K562 (cell line): ENCODE measurements around the gene E2F1. TPM values are rescaled to one million over a fixed set of nuclear protein-coding genes. Genes with fewer than 3 reads are reported as not detected.
A peak's percentile ranks its signal among the peaks of the same experiment; 100 is the strongest.

Experiments used
- ADNP ChIP-seq: fragments of 200-800 bp; sonication (Bioruptor generic); IDR thresholded peaks from 2 replicates; pipeline ENCODE4 v1.6.1; 2016; ENCODE audit warnings: missing genetic modification characterization, missing compliant biosample characterization
- ARID1B ChIP-seq: fragments of 450-650 bp; IDR thresholded peaks from 2 replicates; pipeline ENCODE4 v1.6.1; 2016; ENCODE audit warnings: antibody characterized with exemption, mild to moderate bottlenecking, inconsistent platforms
- CCNT2 ChIP-seq: IDR thresholded peaks from 2 replicates; pipeline ENCODE4 v1.6.1; 2011; ENCODE audit warnings: borderline replicate concordance, low read depth, mild to moderate bottlenecking, moderate library complexity, mixed read lengths, low read length; ENCODE audit not compliant: insufficient read length; ENCODE audit errors: extremely low read depth
- DIDO1 ChIP-seq: fragments of 450-650 bp; IDR thresholded peaks from 2 replicates; pipeline ENCODE4 v1.6.1; 2016; ENCODE audit warnings: low read depth, missing biosample characterization, missing genetic modification characterization
- FOXK1 ChIP-seq: sonication (generic); formaldehyde crosslinking; IDR thresholded peaks from 2 replicates; pipeline ENCODE4 v1.8.0; 2022; ENCODE audit warnings: missing genetic modification reagents, mild to moderate bottlenecking, borderline replicate concordance
- LCOR ChIP-seq: sonication (generic); formaldehyde crosslinking; IDR thresholded peaks from 2 replicates; pipeline ENCODE4 v1.8.0; 2022; ENCODE audit warnings: mild to moderate bottlenecking, missing genetic modification reagents
- MAFF ChIP-seq: IDR thresholded peaks from 2 replicates; pipeline ENCODE4 v1.6.1; 2012; ENCODE audit warnings: low read length, improper control_type of control experiment
- MTF1 ChIP-seq: fragments of 250-450 bp; sonication (Bioruptor Pico); IDR thresholded peaks from 2 replicates; pipeline ENCODE4 v1.9.0; 2021; ENCODE audit warnings: moderate library complexity, mild to moderate bottlenecking, inconsistent platforms, borderline replicate concordance
- NCOA1 ChIP-seq: fragments of 450-650 bp; IDR thresholded peaks from 2 replicates; pipeline ENCODE4 v1.6.1; 2016; ENCODE audit warnings: low read depth
- NCOA6 ChIP-seq: fragments of 450-650 bp; IDR thresholded peaks from 2 replicates; pipeline ENCODE4 v1.6.1; 2017; ENCODE audit warnings: mild to moderate bottlenecking
- NONO ChIP-seq, 2 experiments: fragments of 200-400 bp in 1 of 2; fragments of 450-650 bp in 1 of 2; formaldehyde crosslinking in 1 of 2; IDR thresholded peaks; 2 replicates each; pipeline ENCODE4 v1.6.1; 2017; ENCODE audit warnings: low read depth in 2 of 2, mild to moderate bottlenecking in 2 of 2, moderate library complexity in 2 of 2, low read length in 1 of 2
- RHOXF2B ChIP-seq: fragments of 250-450 bp; sonication (Bioruptor Pico); conservative IDR thresholded peaks from 2 replicates; pipeline ENCODE4 v1.5.1; 2021
- RNF2 ChIP-seq: sonication (generic); IDR thresholded peaks from 2 replicates; pipeline ENCODE4 v1.6.1; 2016
- SMAD1 ChIP-seq: fragments of 150-350 bp; IDR thresholded peaks from 2 replicates; pipeline ENCODE4 v1.6.1; 2014; ENCODE audit warnings: low read length, low read depth; ENCODE audit not compliant: partially characterized antibody
- SMAD2 ChIP-seq: fragments of 150-350 bp; IDR thresholded peaks from 2 replicates; pipeline ENCODE4 v1.6.1; 2014; ENCODE audit warnings: low read depth, mild to moderate bottlenecking, low read length
- SMARCC2 ChIP-seq: fragments of 450-650 bp; IDR thresholded peaks from 2 replicates; pipeline ENCODE4 v1.6.1; 2017; ENCODE audit warnings: antibody characterized with exemption, moderate library complexity, mild to moderate bottlenecking, low read depth
- ZNF232 ChIP-seq: sonication (generic); formaldehyde crosslinking; IDR thresholded peaks from 2 replicates; pipeline ENCODE4 v1.8.0; 2022; ENCODE audit warnings: mild to moderate bottlenecking, missing genetic modification reagents
- polyA plus RNA-seq, 8 experiments: library from polyadenylated mRNA; depleted of rRNA in 4 of 8; stranded (reverse) in 5 of 8; unstranded in 3 of 8; fragments of >200 nt; fragmentation: Nextera tagmentation in 2 of 8; fragmentation: Illumina TruSeq in 1 of 8; extraction: Ambion mirVana in 2 of 8; extraction: Trizol in 1 of 8; gene quantifications; 2 replicates each; pipeline versions ENCODE4 v1.2.1 to v1.2.3, GENCODE V29; 2011 to 2014; ENCODE audit warnings: inconsistent platforms in 1 of 8, missing spikeins in 1 of 8
- total RNA-seq, 7 experiments: library from RNA; depleted of rRNA in 6 of 7; stranded (reverse); fragments of >200 nt in 6 of 7; fragmentation: Illumina TruSeq in 2 of 7; extraction: Trizol in 2 of 7; gene quantifications; 2 replicates each; pipeline versions ENCODE4 v1.2.1 to v1.2.3, GENCODE V29; 2011 to 2021; ENCODE audit warnings: low replicate concordance in 1 of 7
- TF ChIP-seq, protein P1 (sequence below), 3 experiments: fragments of 200-800 bp in 1 of 3; fragments of 250-450 bp in 1 of 3; fragments of 450-650 bp in 1 of 3; sonication (Bioruptor Pico) in 1 of 3; sonication (Bioruptor generic) in 1 of 3; formaldehyde crosslinking in 1 of 3; IDR thresholded peaks; 2 replicates each; pipeline versions ENCODE4 v1.6.1 to v1.8.0; 2016 to 2022; ENCODE audit warnings: mild to moderate bottlenecking in 2 of 3, missing genetic modification characterization in 2 of 3, missing compliant biosample characterization in 1 of 3, moderate library complexity in 1 of 3
- TF ChIP-seq, protein P2 (sequence below): fragments of 450-650 bp; formaldehyde crosslinking; IDR thresholded peaks from 2 replicates; pipeline ENCODE4 v1.4.0; 2020; ENCODE audit warnings: mild to moderate bottlenecking
- TF ChIP-seq, protein P3 (sequence below), 2 experiments: fragments of 450-650 bp in 1 of 2; sonication (generic) in 1 of 2; formaldehyde crosslinking in 1 of 2; IDR thresholded peaks in 1 of 2; conservative IDR thresholded peaks in 1 of 2; 2 replicates each; pipeline versions ENCODE4 v1.6.1 to v1.8.1; 2016 to 2023; ENCODE audit warnings: mild to moderate bottlenecking in 2 of 2, moderate library complexity in 2 of 2, inconsistent platforms in 1 of 2, missing genetic modification reagents in 1 of 2
- TF ChIP-seq, protein P4 (sequence below), 2 experiments: fragments of 450-650 bp; conservative IDR thresholded peaks; 2 replicates each; pipeline ENCODE4 v1.6.1; 2017; ENCODE audit warnings: mild to moderate bottlenecking in 2 of 2, moderate library complexity in 2 of 2

Gene E2F1
- total and polyA plus RNA-seq, 9 of the 15 experiments (the other 6 are each of a cell fraction or from before 2014, with no cell fraction given): 0.14 to 30.6 (median 13.1) TPM

DNA sequence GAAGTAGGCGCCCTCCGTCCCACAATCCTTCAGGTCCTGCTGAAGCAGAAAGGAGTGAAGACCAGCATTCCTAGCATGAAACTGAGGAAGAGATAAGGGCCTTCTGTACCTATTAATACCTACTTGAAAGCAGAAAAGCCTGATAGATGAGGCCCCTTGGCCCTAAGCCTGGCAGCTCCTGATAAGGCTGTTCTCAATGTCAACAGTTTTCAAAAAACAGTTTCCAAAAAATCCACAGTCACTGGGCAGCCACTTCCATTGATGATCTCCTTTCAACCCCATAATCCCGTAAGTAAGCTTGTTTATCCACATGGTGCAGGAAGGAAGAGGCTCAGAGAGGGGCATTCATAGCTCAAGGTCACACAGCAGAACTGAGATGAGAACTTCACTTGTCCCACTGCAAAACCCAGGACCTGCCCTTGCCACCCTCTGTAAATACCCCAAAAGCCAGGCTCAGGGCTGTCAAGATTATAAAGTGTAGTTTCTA lies 2.8 kb upstream of the E2F1 start (continued):
- TF ChIP-seq FOXK1 (CRISPR knock-in tag) (0 out of 2 replicates have a peak, but pooled peaks have one; percentile 73), ZNF232 (no peak), ADNP (tag) (peak; percentile 93), SMARCC2 (peak; percentile 67; the same call in 1 of the 2 replicates), DIDO1 (no peak), RHOXF2B (CRISPR knock-in tag) (0 out of 2 replicates have a peak, but pooled peaks have one; percentile 69), CCNT2 (peak; percentile 92), NONO (IDR thresholded peaks at IDR 0.05; ENCODE audit: low read depth in 2 of 2, low read length in 1 of 2) (peak in 1 of 2 experiments; percentile 42; a peak in 1 of 4 replicates), SMAD1 (no peak), LCOR (CRISPR knock-in tag) (peak; percentile 43), NCOA6 (no peak), NCOA1 (0 out of 2 replicates have a peak, but pooled peaks have one; percentile 21), SMAD2 (no peak), MTF1 (CRISPR knock-in tag) (no peak), MAFF (peak; percentile 4; the same call in 1 of the 2 replicates), RNF2 (peak; percentile 74), ARID1B (peak; percentile 96)
- TF ChIP-seq, protein P1, sequence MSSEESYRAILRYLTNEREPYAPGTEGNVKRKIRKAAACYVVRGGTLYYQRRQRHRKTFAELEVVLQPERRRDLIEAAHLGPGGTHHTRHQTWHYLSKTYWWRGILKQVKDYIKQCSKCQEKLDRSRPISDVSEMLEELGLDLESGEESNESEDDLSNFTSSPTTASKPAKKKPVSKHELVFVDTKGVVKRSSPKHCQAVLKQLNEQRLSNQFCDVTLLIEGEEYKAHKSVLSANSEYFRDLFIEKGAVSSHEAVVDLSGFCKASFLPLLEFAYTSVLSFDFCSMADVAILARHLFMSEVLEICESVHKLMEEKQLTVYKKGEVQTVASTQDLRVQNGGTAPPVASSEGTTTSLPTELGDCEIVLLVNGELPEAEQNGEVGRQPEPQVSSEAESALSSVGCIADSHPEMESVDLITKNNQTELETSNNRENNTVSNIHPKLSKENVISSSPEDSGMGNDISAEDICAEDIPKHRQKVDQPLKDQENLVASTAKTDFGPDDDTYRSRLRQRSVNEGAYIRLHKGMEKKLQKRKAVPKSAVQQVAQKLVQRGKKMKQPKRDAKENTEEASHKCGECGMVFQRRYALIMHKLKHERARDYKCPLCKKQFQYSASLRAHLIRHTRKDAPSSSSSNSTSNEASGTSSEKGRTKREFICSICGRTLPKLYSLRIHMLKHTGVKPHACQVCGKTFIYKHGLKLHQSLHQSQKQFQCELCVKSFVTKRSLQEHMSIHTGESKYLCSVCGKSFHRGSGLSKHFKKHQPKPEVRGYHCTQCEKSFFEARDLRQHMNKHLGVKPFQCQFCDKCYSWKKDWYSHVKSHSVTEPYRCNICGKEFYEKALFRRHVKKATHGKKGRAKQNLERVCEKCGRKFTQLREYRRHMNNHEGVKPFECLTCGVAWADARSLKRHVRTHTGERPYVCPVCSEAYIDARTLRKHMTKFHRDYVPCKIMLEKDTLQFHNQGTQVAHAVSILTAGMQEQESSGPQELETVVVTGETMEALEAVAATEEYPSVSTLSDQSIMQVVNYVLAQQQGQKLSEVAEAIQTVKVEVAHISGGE (CRISPR knock-in tag; IDR thresholded peaks at IDR 0.05): peak in 1 of 3 experiments; percentile 54; a peak in 1 of 6 replicates
- TF ChIP-seq, protein P2, sequence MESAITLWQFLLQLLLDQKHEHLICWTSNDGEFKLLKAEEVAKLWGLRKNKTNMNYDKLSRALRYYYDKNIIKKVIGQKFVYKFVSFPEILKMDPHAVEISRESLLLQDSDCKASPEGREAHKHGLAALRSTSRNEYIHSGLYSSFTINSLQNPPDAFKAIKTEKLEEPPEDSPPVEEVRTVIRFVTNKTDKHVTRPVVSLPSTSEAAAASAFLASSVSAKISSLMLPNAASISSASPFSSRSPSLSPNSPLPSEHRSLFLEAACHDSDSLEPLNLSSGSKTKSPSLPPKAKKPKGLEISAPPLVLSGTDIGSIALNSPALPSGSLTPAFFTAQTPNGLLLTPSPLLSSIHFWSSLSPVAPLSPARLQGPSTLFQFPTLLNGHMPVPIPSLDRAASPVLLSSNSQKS (CRISPR knock-in tag): no peak
- TF ChIP-seq, protein P3, sequence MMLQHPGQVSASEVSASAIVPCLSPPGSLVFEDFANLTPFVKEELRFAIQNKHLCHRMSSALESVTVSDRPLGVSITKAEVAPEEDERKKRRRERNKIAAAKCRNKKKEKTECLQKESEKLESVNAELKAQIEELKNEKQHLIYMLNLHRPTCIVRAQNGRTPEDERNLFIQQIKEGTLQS (IDR thresholded peaks at IDR 0.05): peak; percentile 19; the same call in 1 of the 2 replicates
- TF ChIP-seq, protein P3 (CRISPR knock-in tag; conservative IDR thresholded peaks at IDR 0.05): no peak
- TF ChIP-seq, protein P4, sequence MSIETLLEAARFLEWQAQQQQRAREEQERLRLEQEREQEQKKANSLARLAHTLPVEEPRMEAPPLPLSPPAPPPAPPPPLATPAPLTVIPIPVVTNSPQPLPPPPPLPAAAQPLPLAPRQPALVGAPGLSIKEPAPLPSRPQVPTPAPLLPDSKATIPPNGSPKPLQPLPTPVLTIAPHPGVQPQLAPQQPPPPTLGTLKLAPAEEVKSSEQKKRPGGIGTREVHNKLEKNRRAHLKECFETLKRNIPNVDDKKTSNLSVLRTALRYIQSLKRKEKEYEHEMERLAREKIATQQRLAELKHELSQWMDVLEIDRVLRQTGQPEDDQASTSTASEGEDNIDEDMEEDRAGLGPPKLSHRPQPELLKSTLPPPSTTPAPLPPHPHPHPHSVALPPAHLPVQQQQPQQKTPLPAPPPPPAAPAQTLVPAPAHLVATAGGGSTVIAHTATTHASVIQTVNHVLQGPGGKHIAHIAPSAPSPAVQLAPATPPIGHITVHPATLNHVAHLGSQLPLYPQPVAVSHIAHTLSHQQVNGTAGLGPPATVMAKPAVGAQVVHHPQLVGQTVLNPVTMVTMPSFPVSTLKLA (conservative IDR thresholded peaks at IDR 0.05): peak; percentile 46 to 74
